ENCODE data around the gene AKR7A2.

The AKR7A2 gene

GRCh38 chr1:19315378-19316198 lies 3.6 kb upstream of the AKR7A2 start:
- Histone ChIP-seq H3K27me3 (replicated peaks; ENCODE audit: control insufficient read depth, insufficient read depth, low read length, poor library complexity, severe bottlenecking) (no peaks in the 10 kb centered on the region), H3K9me3 (ENCODE audit: control insufficient read depth, low read length) (no peaks in the 10 kb centered on the region), H3K36me3 (ENCODE audit: control insufficient read depth, insufficient read depth, low read length) (no peaks in the 10 kb centered on the region), H3K27ac (ENCODE audit: insufficient read depth, low read length, poor library complexity, severe bottlenecking) (no peak overlapping the region), H3K4me3 (ENCODE audit: insufficient read depth, low read depth, low read length, poor library complexity, severe bottlenecking) (no peak overlapping the region), H3K4me1 (ENCODE audit: control insufficient read depth, insufficient read depth, low read length, poor library complexity, severe bottlenecking) (peaks cover 15% of the 10 kb centered on the region)
- DNase-seq = no peak

GRCh38 chr1:19313961-19314882 lies 2.3 kb upstream of the AKR7A2 start:
- H3K27ac ChIP-seq (ENCODE audit: insufficient read depth, low read length, poor library complexity, severe bottlenecking) = no peak overlapping the region
- no peak for DNase-seq
- H3K4me3 ChIP-seq (ENCODE audit: insufficient read depth, low read depth, low read length, poor library complexity, severe bottlenecking) = no peak overlapping the region
- H3K27me3 ChIP-seq (replicated peaks; ENCODE audit: control insufficient read depth, insufficient read depth, low read length, poor library complexity, severe bottlenecking) = no peaks in the 10 kb centered on the region
- no peaks in the 10 kb centered on the region for H3K36me3 ChIP-seq (ENCODE audit: control insufficient read depth, insufficient read depth, low read length)
- peaks cover 15% of the 10 kb centered on the region for H3K4me1 ChIP-seq (ENCODE audit: control insufficient read depth, insufficient read depth, low read length, poor library complexity, severe bottlenecking)
- H3K9me3 ChIP-seq (ENCODE audit: control insufficient read depth, low read length) = no peaks in the 10 kb centered on the region

- H3K9me3 ChIP-seq (ENCODE audit: control insufficient read depth, low read length) = no peaks in the 10 kb centered on the region
- H3K4me1 ChIP-seq (ENCODE audit: control insufficient read depth, insufficient read depth, low read length, poor library complexity, severe bottlenecking) = peaks cover 15% of the 10 kb centered on the region
- no peak overlapping the region for H3K4me3 ChIP-seq (ENCODE audit: insufficient read depth, low read depth, low read length, poor library complexity, severe bottlenecking)
- DNase-seq = no peak
- H3K27ac ChIP-seq (ENCODE audit: insufficient read depth, low read length, poor library complexity, severe bottlenecking) = no peak overlapping the region
- no peaks in the 10 kb centered on the region for H3K27me3 ChIP-seq (replicated peaks; ENCODE audit: control insufficient read depth, insufficient read depth, low read length, poor library complexity, severe bottlenecking)
- H3K36me3 ChIP-seq (ENCODE audit: control insufficient read depth, insufficient read depth, low read length) = peaks cover under 1% of the 10 kb centered on the region
These were observed 1.7 kb upstream of the AKR7A2 start for GRCh38 chr1:19313636-19313959.

- DNase-seq = no peak
- H3K27ac ChIP-seq (ENCODE audit: insufficient read depth, low read length, poor library complexity, severe bottlenecking) = peak overlapping the region; percentile 62
- H3K4me1 ChIP-seq (ENCODE audit: control insufficient read depth, insufficient read depth, low read length, poor library complexity, severe bottlenecking) = peaks cover 15% of the 10 kb centered on the region
- H3K4me3 ChIP-seq (ENCODE audit: insufficient read depth, low read depth, low read length, poor library complexity, severe bottlenecking) = peak overlapping the region; percentile 81
- no peaks in the 10 kb centered on the region for H3K9me3 ChIP-seq (ENCODE audit: control insufficient read depth, low read length)
- H3K27me3 ChIP-seq (replicated peaks; ENCODE audit: control insufficient read depth, insufficient read depth, low read length, poor library complexity, severe bottlenecking) = no peaks in the 10 kb centered on the region
- peaks cover 7% of the 10 kb centered on the region for H3K36me3 ChIP-seq (ENCODE audit: control insufficient read depth, insufficient read depth, low read length)
These were observed 1.1 kb upstream of the AKR7A2 start for GRCh38 chr1:19312782-19313635.

GRCh38 chr1:19311503-19311930 lies 427 bp downstream of the AKR7A2 start:
- Histone ChIP-seq H3K36me3 (ENCODE audit: control insufficient read depth, insufficient read depth, low read length) (peaks cover 19% of the 10 kb centered on the region), H3K27me3 (replicated peaks; ENCODE audit: control insufficient read depth, insufficient read depth, low read length, poor library complexity, severe bottlenecking) (no peaks in the 10 kb centered on the region), H3K27ac (ENCODE audit: insufficient read depth, low read length, poor library complexity, severe bottlenecking) (peak overlapping the region; percentile 51), H3K4me3 (ENCODE audit: insufficient read depth, low read depth, low read length, poor library complexity, severe bottlenecking) (peak overlapping the region; percentile 81), H3K9me3 (ENCODE audit: control insufficient read depth, low read length) (no peaks in the 10 kb centered on the region), H3K4me1 (ENCODE audit: control insufficient read depth, insufficient read depth, low read length, poor library complexity, severe bottlenecking) (peaks cover 15% of the 10 kb centered on the region)
- DNase-seq = no peak

- no peaks in the 10 kb centered on the region for H3K9me3 ChIP-seq (ENCODE audit: control insufficient read depth, low read length)
- H3K4me3 ChIP-seq (ENCODE audit: insufficient read depth, low read depth, low read length, poor library complexity, severe bottlenecking) = peak overlapping the region; percentile 81
- no peak overlapping the region for H3K27ac ChIP-seq (ENCODE audit: insufficient read depth, low read length, poor library complexity, severe bottlenecking)
- H3K36me3 ChIP-seq (ENCODE audit: control insufficient read depth, insufficient read depth, low read length) = peaks cover 19% of the 10 kb centered on the region
- DNase-seq = no peak
- H3K27me3 ChIP-seq (replicated peaks; ENCODE audit: control insufficient read depth, insufficient read depth, low read length, poor library complexity, severe bottlenecking) = no peaks in the 10 kb centered on the region
- H3K4me1 ChIP-seq (ENCODE audit: control insufficient read depth, insufficient read depth, low read length, poor library complexity, severe bottlenecking) = peaks cover 15% of the 10 kb centered on the region
These were observed 1.0 kb downstream of the AKR7A2 start for GRCh38 chr1:19310720-19311502.

- H3K27me3 ChIP-seq (replicated peaks; ENCODE audit: control insufficient read depth, insufficient read depth, low read length, poor library complexity, severe bottlenecking) = no peaks in the 10 kb centered on the region
- no peak overlapping the region for H3K27ac ChIP-seq (ENCODE audit: insufficient read depth, low read length, poor library complexity, severe bottlenecking)
- no peak for DNase-seq
- no peak overlapping the region for H3K4me3 ChIP-seq (ENCODE audit: insufficient read depth, low read depth, low read length, poor library complexity, severe bottlenecking)
- no peaks in the 10 kb centered on the region for H3K9me3 ChIP-seq (ENCODE audit: control insufficient read depth, low read length)
- peaks cover 15% of the 10 kb centered on the region for H3K4me1 ChIP-seq (ENCODE audit: control insufficient read depth, insufficient read depth, low read length, poor library complexity, severe bottlenecking)
- H3K36me3 ChIP-seq (ENCODE audit: control insufficient read depth, insufficient read depth, low read length) = peaks cover 19% of the 10 kb centered on the region
These were observed 1.9 kb downstream of the AKR7A2 start for GRCh38 chr1:19310061-19310460.

GRCh38 chr1:19309123-19309813 lies 2.7 kb downstream of the AKR7A2 start:
- no peak for DNase-seq
- peaks cover 25% of the 10 kb centered on the region for H3K36me3 ChIP-seq (ENCODE audit: control insufficient read depth, insufficient read depth, low read length)
- no peak overlapping the region for H3K4me3 ChIP-seq (ENCODE audit: insufficient read depth, low read depth, low read length, poor library complexity, severe bottlenecking)
- peaks cover 15% of the 10 kb centered on the region for H3K4me1 ChIP-seq (ENCODE audit: control insufficient read depth, insufficient read depth, low read length, poor library complexity, severe bottlenecking)
- no peaks in the 10 kb centered on the region for H3K27me3 ChIP-seq (replicated peaks; ENCODE audit: control insufficient read depth, insufficient read depth, low read length, poor library complexity, severe bottlenecking)
- no peaks in the 10 kb centered on the region for H3K9me3 ChIP-seq (ENCODE audit: control insufficient read depth, low read length)
- H3K27ac ChIP-seq (ENCODE audit: insufficient read depth, low read length, poor library complexity, severe bottlenecking) = no peak overlapping the region

GRCh38 chr1:19308509-19308907 lies 3.4 kb downstream of the AKR7A2 start:
- no peak for DNase-seq
- H3K27ac ChIP-seq (ENCODE audit: insufficient read depth, low read length, poor library complexity, severe bottlenecking) = no peak overlapping the region
- H3K9me3 ChIP-seq (ENCODE audit: control insufficient read depth, low read length) = no peaks in the 10 kb centered on the region
- H3K36me3 ChIP-seq (ENCODE audit: control insufficient read depth, insufficient read depth, low read length) = peaks cover 31% of the 10 kb centered on the region
- no peak overlapping the region for H3K4me3 ChIP-seq (ENCODE audit: insufficient read depth, low read depth, low read length, poor library complexity, severe bottlenecking)
- peaks cover 15% of the 10 kb centered on the region for H3K4me1 ChIP-seq (ENCODE audit: control insufficient read depth, insufficient read depth, low read length, poor library complexity, severe bottlenecking)
- H3K27me3 ChIP-seq (replicated peaks; ENCODE audit: control insufficient read depth, insufficient read depth, low read length, poor library complexity, severe bottlenecking) = no peaks in the 10 kb centered on the region
